IgD-negative memory B cell (primary cell): ENCODE measurements around the gene UNK. TPM values are rescaled to one million over a fixed set of nuclear protein-coding genes. Genes with fewer than 3 reads are reported as not detected.

Experiments
- H3K27ac Mint-ChIP-seq, 3 donors: one replicate each; pipeline ENCODE4 v1.8.0; 2020 to 2022; ENCODE audit warnings: mild to moderate bottlenecking in 3 of 3, mixed read lengths in 3 of 3, moderate library complexity in 1 of 3
- H3K27me3 Mint-ChIP-seq: one replicate; pipeline ENCODE4 v1.8.0; 2021; ENCODE audit warnings: mixed read lengths
- H3K36me3 Mint-ChIP-seq: one replicate; pipeline ENCODE4 v1.8.0; 2020; ENCODE audit warnings: mild to moderate bottlenecking, mixed read lengths
- H3K4me1 Mint-ChIP-seq, 3 donors: one replicate each; pipeline ENCODE4 v1.8.0; 2020 to 2022; ENCODE audit warnings: mixed read lengths in 3 of 3, mild to moderate bottlenecking in 1 of 3
- H3K4me3 Mint-ChIP-seq, 4 donors: one replicate each; pipeline ENCODE4 v1.8.0; 2020 to 2022; ENCODE audit warnings: mild to moderate bottlenecking in 4 of 4, mixed read lengths in 4 of 4, moderate library complexity in 3 of 4
- H3K9me3 Mint-ChIP-seq, 3 donors: one replicate each; pipeline ENCODE4 v1.8.0; 2020 to 2021; ENCODE audit warnings: mixed read lengths in 3 of 3, mild to moderate bottlenecking in 1 of 3
- polyA plus RNA-seq: library from polyadenylated mRNA; unstranded; fragments of 300-500 nt; fragmentation: Illumina TruSeq; gene quantifications from one replicate; pipeline ENCODE4 v1.2.3, GENCODE V29; 2021

The UNK gene
- polyA plus RNA-seq, 1 donor from 2014 or later = 28.6 TPM

GRCh38 chr17:75873587-75874322 lies 89.1 kb downstream of the UNK start:
- H3K4me3 Mint-ChIP-seq = peak overlapping the region in 2 of 4 donors; percentile 17 to 23
- H3K4me1 Mint-ChIP-seq = peaks cover 11 to 15% (median 14%) of the 10 kb centered on the region in 3 donors
- H3K27ac Mint-ChIP-seq = peak overlapping the region in 1 of 3 donors; percentile 59
- no peaks in the 10 kb centered on the region for H3K36me3 Mint-ChIP-seq
- peaks cover 2% of the 10 kb centered on the region for H3K27me3 Mint-ChIP-seq
- H3K9me3 Mint-ChIP-seq = no peaks in the 10 kb centered on the region

GRCh38 chr17:75874323-75875181 lies 89.9 kb downstream of the UNK start:
- Mint-ChIP-seq H3K4me3 (no peak overlapping the region), H3K9me3 (no peaks in the 10 kb centered on the region), H3K4me1 (peaks cover 11 to 19% (median 14%) of the 10 kb centered on the region in 3 donors), H3K36me3 (no peaks in the 10 kb centered on the region), H3K27ac (no peak overlapping the region), H3K27me3 (peaks cover 5% of the 10 kb centered on the region)

Other genes with a start within 250 kb of the UNK start
- gene MYO15B, start 197.0 kb upstream of the UNK start, polyA plus RNA-seq = 2.4 TPM
- gene SMIM5, start 151.4 kb upstream of the UNK start, polyA plus RNA-seq = 0.36 TPM
- 25.3 TPM for gene RECQL5, start 117.7 kb upstream of the UNK start, polyA plus RNA-seq
- 119 TPM for gene SAP30BP, start 117.5 kb upstream of the UNK start, polyA plus RNA-seq
- 0.48 TPM for gene ITGB4, start 63.3 kb upstream of the UNK start, polyA plus RNA-seq
- 18.6 TPM for gene GALK1, start 19.6 kb upstream of the UNK start, polyA plus RNA-seq
- gene UNC13D, start 59.6 kb downstream of the UNK start, polyA plus RNA-seq = 42.0 TPM
- 131 TPM for gene WBP2, start 70.5 kb downstream of the UNK start, polyA plus RNA-seq
- gene TRIM47, start 93.8 kb downstream of the UNK start, polyA plus RNA-seq = 12.4 TPM
- 25.0 TPM for gene TRIM65, start 112.1 kb downstream of the UNK start, polyA plus RNA-seq
- gene MRPL38, start 120.1 kb downstream of the UNK start, polyA plus RNA-seq = 77.5 TPM
- 1.9 TPM for gene FBF1, start 156.2 kb downstream of the UNK start, polyA plus RNA-seq
- 19.3 TPM for gene ACOX1, start 194.4 kb downstream of the UNK start, polyA plus RNA-seq
- gene TEN1, start 194.4 kb downstream of the UNK start, polyA plus RNA-seq = 27.0 TPM
- gene CDK3, start 216.0 kb downstream of the UNK start, polyA plus RNA-seq = 0.71 TPM
- gene EVPL, start 242.5 kb downstream of the UNK start, polyA plus RNA-seq = not detected